ENCODE results near the gene FGF8.

- TF ChIP-seq CTCF (conservative IDR thresholded peaks at IDR 0.05 in 1 of 2, IDR thresholded peaks at IDR 0.05 in 1 of 2; ENCODE audit: low read depth in 1 of 2, low read length in 2 of 2) (no peak), EZH2 (IDR thresholded peaks at IDR 0.05; ENCODE audit: low read length, missing control alignments) (no peak)
Observed at GRCh38 chr10:101741938-101742337, 34.0 kb downstream of the FGF8 start.

Measured in fibroblast of lung (primary cell).